HG02798 (cell line): ENCODE results near the gene RANBP9.

Source experiments
- ATAC-seq: cut with Tn5 transposase; IDR thresholded peaks from one replicate; pipeline ENCODE4 v1.9.1; 2021; ENCODE audit warnings: mild to moderate bottlenecking; ENCODE audit not compliant: unreplicated experiment, poor library complexity

RANBP9 gene

GRCh38 chr6:13573669-13574110, 137.9 kb downstream of the RANBP9 start:
- ATAC-seq = no peak

- no peak for ATAC-seq
Observed at GRCh38 chr6:13572951-13573654, 138.5 kb downstream of the RANBP9 start.

- no peak for ATAC-seq
Observed at GRCh38 chr6:13572240-13572639, 139.4 kb downstream of the RANBP9 start.
